GDM1 (cell line): ENCODE results near the gene THTPA.
"Not testable (repeated sequence)": the region's sequence is repeated elsewhere in the genome, so short reads cannot be mapped to it uniquely, and the experiment has no call there.

ENCODE experiments used
- DNase-seq: peaks from one replicate; lab custom pipeline; 2025; lab: John Stamatoyannopoulos, UW

Gene THTPA

GRCh38 chr14:23583761-23584526, 27.9 kb downstream of the THTPA start:
- not testable (repeated sequence) for DNase-seq

GRCh38 chr14:23584527-23585203, 28.6 kb downstream of the THTPA start:
- not testable (repeated sequence) for DNase-seq

GRCh38 chr14:23588884-23589598, 33.0 kb downstream of the THTPA start:
- peak; percentile 81 for DNase-seq

GRCh38 chr14:23589606-23590005, 33.5 kb downstream of the THTPA start:
- DNase-seq = no peak

GRCh38 chr14:23590198-23590597, 34.1 kb downstream of the THTPA start:
- no peak for DNase-seq

GRCh38 chr14:23594191-23594590, 38.1 kb downstream of the THTPA start:
- DNase-seq = not testable (repeated sequence)

GRCh38 chr14:23600322-23600707, 44.2 kb downstream of the THTPA start:
- no peak for DNase-seq

GRCh38 chr14:23600806-23601205, 44.7 kb downstream of the THTPA start:
- DNase-seq = no peak

- DNase-seq = no peak
Measured at GRCh38 chr14:23601424-23601823, 45.4 kb downstream of the THTPA start.

- no peak for DNase-seq
Measured at GRCh38 chr14:23601845-23602180, 45.7 kb downstream of the THTPA start.

- no peak for DNase-seq
Measured at GRCh38 chr14:23602181-23603095, 46.4 kb downstream of the THTPA start.

GRCh38 chr14:23603103-23603502, 47.0 kb downstream of the THTPA start:
- no peak for DNase-seq

GRCh38 chr14:23604148-23604547, 48.1 kb downstream of the THTPA start:
- no peak for DNase-seq

GRCh38 chr14:23604675-23605170, 48.7 kb downstream of the THTPA start:
- no peak for DNase-seq

- DNase-seq = no peak
Measured at GRCh38 chr14:23605931-23606585, 50.0 kb downstream of the THTPA start.

GRCh38 chr14:23608454-23608853, 52.4 kb downstream of the THTPA start:
- no peak for DNase-seq

GRCh38 chr14:23609001-23609400, 52.9 kb downstream of the THTPA start:
- DNase-seq = no peak

- DNase-seq = not testable (repeated sequence)
Measured at GRCh38 chr14:23609411-23610089, 53.5 kb downstream of the THTPA start.
